K562 (cell line): ENCODE measurements around the gene TCF4. TPM values are rescaled to one million over a fixed set of nuclear protein-coding genes. Genes with fewer than 3 reads are reported as not detected.

Source experiments
- ATAC-seq: fragments of 200-7000 bp; cut with Tn5 transposase; 3 replicates; pipeline ENCODE4 v1.9.1; 2020; ENCODE audit warnings: moderate library complexity
- BruUV-seq: library from RNA; stranded (reverse); fragments of 400-500 nt; replicated peaks from 2 replicates; lab custom pipeline; 2021; lab: Mats Ljungman, UMichigan
- CTCF ChIA-PET: fragments of 300-600 bp; formaldehyde crosslinking; extraction: SDS; loops from one replicate; lab custom pipeline; 2021; ENCODE audit warnings: low intra/inter-chr PET ratio; lab: Yijun Ruan, JAX
- POLR2A ChIA-PET: fragments of 300-600, 350-650 bp; sonication (Branson Sonifier 250); formaldehyde crosslinking; extraction: SDS; loops from one replicate; lab custom pipeline; 2021; ENCODE audit warnings: antibody characterized with exemption, inconsistent platforms; lab: Yijun Ruan, JAX
- DNase-seq, 4 experiments: peaks; one replicate each; pipeline versions ENCODE4 v3.0.0 to v3.0.0-alpha.2; 2011 to 2018; ENCODE audit warnings: low spot score in 3 of 4, mixed read lengths in 3 of 4; ENCODE audit errors: extremely low read depth in 1 of 4
- FAIRE-seq: peaks from 2 replicates; lab custom pipeline; 2011; peaks lifted over from hg19 to GRCh38; lab: Jason Lieb, UNC
- H2AFZ ChIP-seq: 2 replicates; pipeline ENCODE4 v1.6.0; 2011; ENCODE audit warnings: low read depth, low read length, control low read depth, inconsistent platforms
- H3K27ac ChIP-seq: fragments of 200-600 bp; 3 replicates; pipeline ENCODE4 v1.8.0; 2011; ENCODE audit warnings: low read depth, mild to moderate bottlenecking, control low read depth, inconsistent platforms, low read length, moderate library complexity, mixed read lengths; ENCODE audit errors: extremely low read depth
- H3K27me3 ChIP-seq, 2 experiments: fragments of 300-600 bp in 1 of 2; 2 replicates in 1 of 2; 3 replicates in 1 of 2; pipeline versions ENCODE4 v1.6.0 to v1.8.0; 2011; ENCODE audit warnings: inconsistent platforms in 2 of 2, low read length in 2 of 2, mild to moderate bottlenecking in 1 of 2, mixed read lengths in 1 of 2, moderate library complexity in 1 of 2; ENCODE audit not compliant: control insufficient read depth in 2 of 2, insufficient read depth in 2 of 2
- H3K36me3 ChIP-seq: fragments of 300-600 bp; 3 replicates; pipeline ENCODE4 v1.8.0; 2011; ENCODE audit warnings: mild to moderate bottlenecking, low read length, inconsistent platforms; ENCODE audit not compliant: control insufficient read depth, insufficient read depth
- H3K4me1 ChIP-seq, 2 experiments: fragments of 200-600 bp in 1 of 2; replicated peaks in 1 of 2; 2 replicates in 1 of 2; 3 replicates in 1 of 2; pipeline versions ENCODE4 v1.5.1 to v1.8.0; 2011; ENCODE audit warnings: inconsistent platforms in 2 of 2, low read length in 2 of 2, mild to moderate bottlenecking in 1 of 2, mixed read lengths in 1 of 2, moderate library complexity in 1 of 2; ENCODE audit not compliant: control insufficient read depth in 2 of 2, insufficient read depth in 2 of 2
- H3K4me2 ChIP-seq: 2 replicates; pipeline ENCODE4 v1.6.1; 2011; ENCODE audit warnings: low read length, control low read depth, inconsistent platforms, mixed read lengths; ENCODE audit not compliant: insufficient read depth
- H3K4me3 ChIP-seq: fragments of 200-600 bp; sonication (generic), shearing (Covaris generic); 2 replicates; pipeline ENCODE4 v1.5.1; 2016; ENCODE audit warnings: control low read depth, inconsistent platforms
- H3K79me2 ChIP-seq: fragments of 200-600 bp; 3 replicates; pipeline ENCODE4 v1.8.0; 2011; ENCODE audit warnings: low read length, inconsistent platforms; ENCODE audit not compliant: control insufficient read depth, insufficient read depth
- H3K9ac ChIP-seq, 2 experiments: 2 replicates each; pipeline versions ENCODE4 v1.6.0 to v1.6.1; 2011; ENCODE audit warnings: low read depth in 2 of 2, low read length in 2 of 2, control low read depth in 1 of 2, inconsistent platforms in 1 of 2, mild to moderate bottlenecking in 1 of 2, mixed read lengths in 1 of 2; ENCODE audit not compliant: insufficient read depth in 1 of 2
- H3K9me1 ChIP-seq: one replicate; pipeline ENCODE4 v1.6.0; 2011; ENCODE audit warnings: inconsistent platforms, mild to moderate bottlenecking, low read length, moderate library complexity; ENCODE audit not compliant: control insufficient read depth, insufficient read depth
- H3K9me3 ChIP-seq: replicated peaks from 2 replicates; pipeline ENCODE4 v1.5.1; 2011; ENCODE audit warnings: low read depth, low read length, inconsistent platforms; ENCODE audit not compliant: control insufficient read depth, insufficient read depth
- H4K20me1 ChIP-seq: replicated peaks from 2 replicates; pipeline ENCODE4 v1.6.1; 2011; ENCODE audit warnings: low read length, inconsistent platforms, mixed read lengths; ENCODE audit not compliant: control insufficient read depth, insufficient read depth
- ARID3B ChIP-seq: fragments of 250-450 bp; sonication (Bioruptor Pico); IDR thresholded peaks from 2 replicates; pipeline ENCODE4 v1.4.0; 2020; ENCODE audit warnings: borderline replicate concordance
- ATF1 ChIP-seq, 2 experiments: fragments of 450-650 bp in 1 of 2; IDR thresholded peaks; 2 replicates each; pipeline ENCODE4 v1.6.1; 2016; ENCODE audit warnings: missing compliant biosample characterization in 1 of 2, missing genetic modification characterization in 1 of 2
- CEBPB ChIP-seq: fragments of 450-650 bp; IDR thresholded peaks from 2 replicates; pipeline ENCODE4 v1.6.1; 2016; ENCODE audit warnings: missing genetic modification characterization, missing compliant biosample characterization
- ELF2 ChIP-seq: fragments of 250-450 bp; sonication (Bioruptor Pico); IDR thresholded peaks from 2 replicates; pipeline ENCODE4 v1.5.0; 2021; ENCODE audit warnings: mild to moderate bottlenecking
- EZH2 ChIP-seq: IDR thresholded peaks from 2 replicates; pipeline ENCODE4 v1.6.1; 2012; ENCODE audit warnings: low read depth, mild to moderate bottlenecking, inconsistent platforms, low read length, borderline replicate concordance
- HMBOX1 ChIP-seq: sonication (generic); IDR thresholded peaks from 2 replicates; pipeline ENCODE4 v1.6.1; 2016
- HNRNPK ChIP-seq: fragments of 200-400 bp; formaldehyde crosslinking; IDR thresholded peaks from one replicate; pipeline ENCODE4 v1.6.1; 2018; ENCODE audit warnings: mild to moderate bottlenecking, low read depth, low read length; ENCODE audit not compliant: poor library complexity, severe bottlenecking
- NCOA1 ChIP-seq: fragments of 450-650 bp; IDR thresholded peaks from 2 replicates; pipeline ENCODE4 v1.6.1; 2016; ENCODE audit warnings: low read depth
- OTX1 ChIP-seq: fragments of 450-650 bp; formaldehyde crosslinking; IDR thresholded peaks from 2 replicates; pipeline ENCODE4 v1.4.0; 2022; ENCODE audit warnings: mild to moderate bottlenecking
- PCBP2 ChIP-seq: fragments of 200-400 bp; formaldehyde crosslinking; IDR thresholded peaks from 2 replicates; pipeline ENCODE4 v1.6.1; 2018; ENCODE audit warnings: low read length, low read depth, mild to moderate bottlenecking, moderate library complexity; ENCODE audit not compliant: poor library complexity, severe bottlenecking
- SETDB1 ChIP-seq: IDR thresholded peaks from one replicate; pipeline ENCODE4 v1.6.1; 2012; ENCODE audit warnings: low read length, control low read depth, inconsistent platforms
- TCF7L2 ChIP-seq: fragments of 150-350 bp; IDR thresholded peaks from 2 replicates; pipeline ENCODE4 v1.6.1; 2016; ENCODE audit warnings: low read depth, mild to moderate bottlenecking, low read length, moderate library complexity
- TEAD2 ChIP-seq: fragments of 450-650 bp; IDR thresholded peaks from 2 replicates; pipeline ENCODE4 v1.6.1; 2016; ENCODE audit warnings: missing genetic modification characterization, control low read depth, missing compliant biosample characterization
- ZBTB26 ChIP-seq: fragments of 450-650 bp; formaldehyde crosslinking; IDR thresholded peaks from 2 replicates; pipeline ENCODE4 v1.4.0; 2022; ENCODE audit warnings: missing genetic modification characterization
- WGBS: fragments of 100-300 bp; shearing (Covaris generic); methylation state at CpG from one replicate; pipeline ENCODE4 v1.1.6; 2016; ENCODE audit warnings: low coverage, mixed read lengths; ENCODE audit not compliant: insufficient coverage; ENCODE audit errors: missing lambda C conversion rate; 5-methylcytosine and 5-hydroxymethylcytosine counted together
- in situ Hi-C: fragments of 300-500 bp; cut with MboI; formaldehyde crosslinking; loops from 4 replicates; pipeline ENCODE4 v1.15.0; 2018; ENCODE audit warnings: inconsistent platforms, mixed read lengths
- intact Hi-C: fragments of 100-400 bp; cut with micrococcal nuclease; formaldehyde crosslinking; loops from 2 replicates; pipeline ENCODE4 v1.14.2; 2022
- polyA plus RNA-seq, 8 experiments: library from polyadenylated mRNA; depleted of rRNA in 4 of 8; stranded (reverse) in 5 of 8; unstranded in 3 of 8; fragments of >200 nt; fragmentation: Nextera tagmentation in 2 of 8; fragmentation: Illumina TruSeq in 1 of 8; extraction: Ambion mirVana in 2 of 8; extraction: Trizol in 1 of 8; gene quantifications; 2 replicates each; pipeline versions ENCODE4 v1.2.1 to v1.2.3, GENCODE V29; 2011 to 2014; ENCODE audit warnings: inconsistent platforms in 1 of 8, missing spikeins in 1 of 8
- total RNA-seq, 7 experiments: library from RNA; depleted of rRNA in 6 of 7; stranded (reverse); fragments of >200 nt in 6 of 7; fragmentation: Illumina TruSeq in 2 of 7; extraction: Trizol in 2 of 7; gene quantifications; 2 replicates each; pipeline versions ENCODE4 v1.2.1 to v1.2.3, GENCODE V29; 2011 to 2021; ENCODE audit warnings: low replicate concordance in 1 of 7

Gene TCF4
- total and polyA plus RNA-seq, 9 of the 15 experiments (the other 6 are each of a cell fraction or from before 2014, with no cell fraction given) = 4.8 to 24.7 (median 15.2) TPM

GRCh38 chr18:55214534-55214933 lies 373.5 kb downstream of the TCF4 start (continued):
- no peak for TF ChIP-seq EZH2
- no peak for TF ChIP-seq NCOA1
- no peak for TF ChIP-seq HMBOX1

- DNase-seq = no peak
- POLR2A ChIA-PET = interaction anchor here (1.2 kb wide), 1 partner anchor 9 kb away, joined by 3 read pairs; no protein-coding TSS in a partner anchor
- no peak for FAIRE-seq
- no peak overlapping the region for H2AFZ ChIP-seq
- in situ Hi-C loops = no loop called here
- no peak for ATAC-seq
- intact Hi-C loops = no loop called here
- CTCF ChIA-PET = no interaction called here
- TF ChIP-seq ELF2 (CRISPR knock-in tag) = no peak
- TF ChIP-seq OTX1 (CRISPR knock-in tag) = no peak
- no peak for TF ChIP-seq HNRNPK
- TF ChIP-seq TCF7L2 = no peak
- TF ChIP-seq ATF1 (CRISPR knock-in tag; IDR thresholded peaks at IDR 0.05) = no peak
- TF ChIP-seq ATF1 (tag; IDR thresholded peaks at IDR 0.05) = no peak
- TF ChIP-seq CEBPB (tag) = no peak
- no peak for TF ChIP-seq TEAD2
- TF ChIP-seq ARID3B (CRISPR knock-in tag) = no peak
- TF ChIP-seq PCBP2 = no peak
- TF ChIP-seq ZBTB26 (CRISPR knock-in tag) = no peak
- no peak for TF ChIP-seq SETDB1
- TF ChIP-seq, all 486 proteins: peak for 0
- H3K27ac ChIP-seq = no peak overlapping the region
- H3K9me1 ChIP-seq = no peaks in the 10 kb centered on the region
- no CpG with 5 or more reads among the region's 1 CpG for WGBS
- no peak overlapping the region for H3K4me3 ChIP-seq
- H3K27me3 ChIP-seq = peaks cover 0 to 8% of the 10 kb centered on the region in 2 experiments; a peak in 3 of 5 replicates
- no peak overlapping the region for H3K9ac ChIP-seq
- BruUV-seq = no TSS peak
- H3K9me3 ChIP-seq = no peaks in the 10 kb centered on the region
- H3K79me2 ChIP-seq = no peaks in the 10 kb centered on the region
- H4K20me1 ChIP-seq = no peaks in the 10 kb centered on the region
- no peaks in the 10 kb centered on the region for H3K4me1 ChIP-seq
- H3K4me2 ChIP-seq = no peak overlapping the region
- H3K36me3 ChIP-seq = no peaks in the 10 kb centered on the region
These were observed 374.4 kb downstream of the TCF4 start for GRCh38 chr18:55213586-55213985.
